Right lobe of liver (tissue), 4 donors: Measurements from ENCODE around the gene MICU1.

Source experiments
- CTCF ChIP-seq, 4 donors: fragments of 200-600 bp in 3 of 4; fragments of 450-650 bp in 1 of 4; IDR thresholded peaks; one replicate each; pipeline versions ENCODE4 v1.5.1 to v1.8.0; 2016 to 2022; ENCODE audit warnings: antibody characterized with exemption in 4 of 4, mild to moderate bottlenecking in 2 of 4
- POLR2A ChIP-seq: fragments of 450-650 bp; IDR thresholded peaks from one replicate; pipeline ENCODE4 v1.6.1; 2017; ENCODE audit warnings: antibody characterized with exemption, mild to moderate bottlenecking
- donor health status: DM: no; HTN: no; CAD: no.
- donor health status: DM: no; HTN: no; CAD: no.
- donor health status: DM: no; HTN: yes; CAD: no.

DNA sequence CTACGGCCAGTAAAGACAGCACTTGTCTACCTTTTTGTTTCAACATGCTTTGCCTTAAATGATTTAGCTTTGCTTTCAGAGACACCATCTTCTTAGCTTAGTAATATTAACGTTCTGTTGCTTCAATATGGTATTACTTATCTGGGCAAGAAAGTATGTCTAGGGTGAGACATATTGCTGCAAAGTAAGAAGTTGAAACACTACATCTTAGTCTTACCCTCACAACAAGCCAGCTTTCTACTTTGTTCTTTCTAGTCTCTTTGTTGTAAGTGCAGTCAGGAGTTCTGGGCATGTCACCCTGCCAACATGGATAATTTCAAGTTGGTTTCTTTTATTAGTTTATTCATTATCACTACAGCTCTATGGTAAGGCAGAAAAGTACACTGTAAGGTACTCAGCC lies 148.4 kb downstream of the MICU1 start:
- TF ChIP-seq CTCF (IDR thresholded peaks at IDR 0.05) (no peak), POLR2A (no peak)
